Mucosa of gallbladder (tissue), 1 donor: ENCODE measurements around the gene DSG2. TPM values are rescaled to one million over a fixed set of nuclear protein-coding genes. Genes with fewer than 3 reads are reported as not detected.
A peak's percentile ranks its signal among the peaks of the same experiment; 100 is the strongest.

Source experiments
- DNase-seq: peaks from one replicate; pipeline ENCODE4 v3.0.0-alpha.2; 2020; ENCODE audit warnings: low spot score
- total RNA-seq: library from RNA; stranded (reverse); gene quantifications from one replicate; pipeline ENCODE4 v1.2.1, GENCODE V29; 2021
- donor health status: DM: no; HTN: no; CAD: no.

DSG2 gene
- total RNA-seq, 1 donor from 2014 or later: 103 TPM

GRCh38 chr18:31590570-31590969 is 92.6 kb downstream of the DSG2 start:
- no peak for DNase-seq

- no peak for DNase-seq
These were observed 93.1 kb downstream of the DSG2 start for GRCh38 chr18:31591113-31591512.

DNA sequence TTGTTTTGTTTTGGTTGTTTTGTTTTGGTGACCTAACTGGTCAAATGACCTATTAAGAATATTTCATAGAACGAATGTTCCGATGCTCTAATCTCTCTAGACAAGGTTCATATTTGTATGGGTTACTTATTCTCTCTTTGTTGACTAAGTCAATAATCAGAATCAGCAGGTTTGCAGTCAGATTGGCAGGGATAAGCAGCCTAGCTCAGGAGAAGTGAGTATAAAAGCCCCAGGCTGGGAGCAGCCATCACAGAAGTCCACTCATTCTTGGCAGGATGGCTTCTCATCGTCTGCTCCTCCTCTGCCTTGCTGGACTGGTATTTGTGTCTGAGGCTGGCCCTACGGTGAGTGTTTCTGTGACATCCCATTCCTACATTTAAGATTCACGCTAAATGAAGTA is 93.7 kb downstream of the DSG2 start, which contains the start of gene TTR:
Gene TTR, plus strand, starts transcription at position 250 of the 400 bp plus-strand sequence. Its CDS starts 26 bp downstream, at position 276.
- DNase-seq: peak; percentile 57

- DNase-seq: no peak
These were observed 94.7 kb downstream of the DSG2 start for GRCh38 chr18:31592506-31593157.

DNA sequence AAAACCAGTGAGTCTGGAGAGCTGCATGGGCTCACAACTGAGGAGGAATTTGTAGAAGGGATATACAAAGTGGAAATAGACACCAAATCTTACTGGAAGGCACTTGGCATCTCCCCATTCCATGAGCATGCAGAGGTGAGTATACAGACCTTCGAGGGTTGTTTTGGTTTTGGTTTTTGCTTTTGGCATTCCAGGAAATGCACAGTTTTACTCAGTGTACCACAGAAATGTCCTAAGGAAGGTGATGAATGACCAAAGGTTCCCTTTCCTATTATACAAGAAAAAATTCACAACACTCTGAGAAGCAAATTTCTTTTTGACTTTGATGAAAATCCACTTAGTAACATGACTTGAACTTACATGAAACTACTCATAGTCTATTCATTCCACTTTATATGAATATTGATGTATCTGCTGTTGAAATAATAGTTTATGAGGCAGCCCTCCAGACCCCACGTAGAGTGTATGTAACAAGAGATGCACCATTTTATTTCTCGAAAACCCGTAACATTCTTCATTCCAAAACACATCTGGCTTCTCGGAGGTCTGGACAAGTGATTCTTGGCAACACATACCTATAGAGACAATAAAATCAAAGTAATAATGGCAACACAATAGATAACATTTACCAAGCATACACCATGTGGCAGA is 97.3 kb downstream of the DSG2 start:
- no peak for DNase-seq

- no peak for DNase-seq
These were observed 98.3 kb downstream of the DSG2 start for GRCh38 chr18:31596081-31596872.

DNA sequence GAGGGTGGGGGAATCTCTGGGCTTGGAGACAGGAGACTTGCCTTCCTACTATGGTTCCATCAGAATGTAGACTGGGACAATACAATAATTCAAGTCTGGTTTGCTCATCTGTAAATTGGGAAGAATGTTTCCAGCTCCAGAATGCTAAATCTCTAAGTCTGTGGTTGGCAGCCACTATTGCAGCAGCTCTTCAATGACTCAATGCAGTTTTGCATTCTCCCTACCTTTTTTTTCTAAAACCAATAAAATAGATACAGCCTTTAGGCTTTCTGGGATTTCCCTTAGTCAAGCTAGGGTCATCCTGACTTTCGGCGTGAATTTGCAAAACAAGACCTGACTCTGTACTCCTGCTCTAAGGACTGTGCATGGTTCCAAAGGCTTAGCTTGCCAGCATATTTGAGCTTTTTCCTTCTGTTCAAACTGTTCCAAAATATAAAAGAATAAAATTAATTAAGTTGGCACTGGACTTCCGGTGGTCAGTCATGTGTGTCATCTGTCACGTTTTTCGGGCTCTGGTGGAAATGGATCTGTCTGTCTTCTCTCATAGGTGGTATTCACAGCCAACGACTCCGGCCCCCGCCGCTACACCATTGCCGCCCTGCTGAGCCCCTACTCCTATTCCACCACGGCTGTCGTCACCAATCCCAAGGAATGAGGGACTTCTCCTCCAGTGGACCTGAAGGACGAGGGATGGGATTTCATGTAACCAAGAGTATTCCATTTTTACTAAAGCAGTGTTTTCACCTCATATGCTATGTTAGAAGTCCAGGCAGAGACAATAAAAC is 100.2 kb downstream of the DSG2 start:
- DNase-seq: no peak

Other genes with a start within 250 kb of the DSG2 start
- 0.89 TPM for gene DSG1, start 180.0 kb upstream of the DSG2 start, total RNA-seq
- gene DSG4, start 121.4 kb upstream of the DSG2 start, total RNA-seq: not detected
- 0.06 TPM for gene DSG3, start 50.4 kb upstream of the DSG2 start, total RNA-seq
- 159 TPM for gene TTR, start 93.7 kb downstream of the DSG2 start, total RNA-seq
- 16.9 TPM for gene B4GALT6, start 186.4 kb downstream of the DSG2 start, total RNA-seq